NCI-H1694 (cell line): Measurements from ENCODE around the gene SRR.

Experiments
- DNase-seq: peaks from one replicate; lab custom pipeline; 2025; lab: John Stamatoyannopoulos, UW

Gene SRR

GRCh38 chr17:2343421-2343820, 39.7 kb downstream of the SRR start:
- DNase-seq, result no peak

- DNase-seq, result no peak
These were observed 40.8 kb downstream of the SRR start for GRCh38 chr17:2344528-2344927.

GRCh38 chr17:2346475-2346874, 42.7 kb downstream of the SRR start:
- DNase-seq, result no peak

GRCh38 chr17:2347805-2348685, 44.3 kb downstream of the SRR start:
- peak; percentile 69 for DNase-seq

- no peak for DNase-seq
These were observed 47.5 kb downstream of the SRR start for GRCh38 chr17:2351269-2351668.

GRCh38 chr17:2354311-2354710, 50.6 kb downstream of the SRR start:
- no peak for DNase-seq

- no peak for DNase-seq
These were observed 53.5 kb downstream of the SRR start for GRCh38 chr17:2357237-2357636.

GRCh38 chr17:2357931-2358434, 54.2 kb downstream of the SRR start:
- DNase-seq, result no peak

GRCh38 chr17:2361010-2361760, 57.4 kb downstream of the SRR start:
- no peak for DNase-seq

GRCh38 chr17:2362016-2362415, 58.3 kb downstream of the SRR start:
- no peak for DNase-seq

- no peak for DNase-seq
These were observed 58.7 kb downstream of the SRR start for GRCh38 chr17:2362416-2362815.

GRCh38 chr17:2362881-2363280, 59.1 kb downstream of the SRR start:
- DNase-seq, result no peak

GRCh38 chr17:2363318-2363717, 59.6 kb downstream of the SRR start:
- DNase-seq, result no peak

- DNase-seq, result no peak
These were observed 60.4 kb downstream of the SRR start for GRCh38 chr17:2363851-2364762.

- no peak for DNase-seq
These were observed 61.0 kb downstream of the SRR start for GRCh38 chr17:2364763-2365116.

- no peak for DNase-seq
These were observed 61.4 kb downstream of the SRR start for GRCh38 chr17:2365132-2365531.

- DNase-seq, result no peak
These were observed 63.2 kb downstream of the SRR start for GRCh38 chr17:2366747-2367494.

- peak; percentile 79 for DNase-seq
These were observed 64.6 kb downstream of the SRR start for GRCh38 chr17:2368359-2368758.

- DNase-seq, result no peak
These were observed 65.3 kb downstream of the SRR start for GRCh38 chr17:2369039-2369438.

- DNase-seq, result peak; percentile 44
These were observed 65.9 kb downstream of the SRR start for GRCh38 chr17:2369551-2370210.

- DNase-seq, result no peak
These were observed 66.5 kb downstream of the SRR start for GRCh38 chr17:2370211-2370589.
